ENCODE measurements around the gene SIGLEC5.

Gene SIGLEC5

DNA sequence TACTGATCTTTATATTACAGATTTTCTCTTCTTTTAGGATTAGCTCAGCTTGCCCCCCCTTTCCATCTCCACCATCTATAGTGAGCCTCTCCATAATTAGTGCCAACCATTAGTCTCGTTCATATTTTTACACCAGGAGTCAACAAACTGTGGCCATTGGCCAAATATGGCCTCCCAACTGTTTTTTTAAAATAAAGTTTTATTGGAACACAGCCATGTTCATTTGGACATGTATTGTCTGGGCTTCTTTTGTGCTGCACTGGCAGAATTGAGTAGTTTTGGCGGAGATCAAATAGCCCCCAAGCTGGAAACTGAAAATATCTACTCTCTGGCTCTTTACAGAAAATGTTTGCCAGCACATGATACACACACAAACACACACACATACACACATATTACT is 40.7 kb downstream of the SIGLEC5 start:
- H4K20me1 ChIP-seq (ENCODE audit: insufficient read depth, low read length), result no peaks in the 10 kb centered on the region
- no peak for TF ChIP-seq EZH2 (IDR thresholded peaks at IDR 0.05; ENCODE audit: borderline replicate concordance, low read depth, low read length, severe bottlenecking)
- TF ChIP-seq, protein P1, sequence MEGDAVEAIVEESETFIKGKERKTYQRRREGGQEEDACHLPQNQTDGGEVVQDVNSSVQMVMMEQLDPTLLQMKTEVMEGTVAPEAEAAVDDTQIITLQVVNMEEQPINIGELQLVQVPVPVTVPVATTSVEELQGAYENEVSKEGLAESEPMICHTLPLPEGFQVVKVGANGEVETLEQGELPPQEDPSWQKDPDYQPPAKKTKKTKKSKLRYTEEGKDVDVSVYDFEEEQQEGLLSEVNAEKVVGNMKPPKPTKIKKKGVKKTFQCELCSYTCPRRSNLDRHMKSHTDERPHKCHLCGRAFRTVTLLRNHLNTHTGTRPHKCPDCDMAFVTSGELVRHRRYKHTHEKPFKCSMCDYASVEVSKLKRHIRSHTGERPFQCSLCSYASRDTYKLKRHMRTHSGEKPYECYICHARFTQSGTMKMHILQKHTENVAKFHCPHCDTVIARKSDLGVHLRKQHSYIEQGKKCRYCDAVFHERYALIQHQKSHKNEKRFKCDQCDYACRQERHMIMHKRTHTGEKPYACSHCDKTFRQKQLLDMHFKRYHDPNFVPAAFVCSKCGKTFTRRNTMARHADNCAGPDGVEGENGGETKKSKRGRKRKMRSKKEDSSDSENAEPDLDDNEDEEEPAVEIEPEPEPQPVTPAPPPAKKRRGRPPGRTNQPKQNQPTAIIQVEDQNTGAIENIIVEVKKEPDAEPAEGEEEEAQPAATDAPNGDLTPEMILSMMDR (IDR thresholded peaks at IDR 0.05; ENCODE audit: borderline replicate concordance, extremely low read depth, low read length, poor library complexity, severe bottlenecking), result no peak
- H3K4me2 ChIP-seq (ENCODE audit: insufficient read depth, low read length), result no peak overlapping the region
- H3K9ac ChIP-seq (ENCODE audit: low read depth, low read length), result no peak overlapping the region
- no peak for DNase-seq
- no peaks in the 10 kb centered on the region for H3K79me2 ChIP-seq (ENCODE audit: insufficient read depth, low read length)
- H3K27me3 ChIP-seq (ENCODE audit: insufficient read depth, low read length, poor library complexity), result no peaks in the 10 kb centered on the region
- H3K9me3 ChIP-seq (ENCODE audit: insufficient read depth, low read length, severe bottlenecking), result peaks cover 6% of the 10 kb centered on the region
- ATAC-seq (ENCODE audit: insufficient read depth, low read depth), result no peak
- H3K4me1 ChIP-seq (ENCODE audit: insufficient read depth, low read length), result peaks cover 12% of the 10 kb centered on the region
- H2AFZ ChIP-seq (ENCODE audit: low read depth, low read length), result no peak overlapping the region
- peaks cover 41% of the 10 kb centered on the region for H3K36me3 ChIP-seq (ENCODE audit: insufficient read depth, low read length)
- H3K27ac ChIP-seq (ENCODE audit: low read length), result no peak overlapping the region
- no peak overlapping the region for H3K4me3 ChIP-seq (ENCODE audit: low read depth in 1 of 2, low read length in 2 of 2)

DNA sequence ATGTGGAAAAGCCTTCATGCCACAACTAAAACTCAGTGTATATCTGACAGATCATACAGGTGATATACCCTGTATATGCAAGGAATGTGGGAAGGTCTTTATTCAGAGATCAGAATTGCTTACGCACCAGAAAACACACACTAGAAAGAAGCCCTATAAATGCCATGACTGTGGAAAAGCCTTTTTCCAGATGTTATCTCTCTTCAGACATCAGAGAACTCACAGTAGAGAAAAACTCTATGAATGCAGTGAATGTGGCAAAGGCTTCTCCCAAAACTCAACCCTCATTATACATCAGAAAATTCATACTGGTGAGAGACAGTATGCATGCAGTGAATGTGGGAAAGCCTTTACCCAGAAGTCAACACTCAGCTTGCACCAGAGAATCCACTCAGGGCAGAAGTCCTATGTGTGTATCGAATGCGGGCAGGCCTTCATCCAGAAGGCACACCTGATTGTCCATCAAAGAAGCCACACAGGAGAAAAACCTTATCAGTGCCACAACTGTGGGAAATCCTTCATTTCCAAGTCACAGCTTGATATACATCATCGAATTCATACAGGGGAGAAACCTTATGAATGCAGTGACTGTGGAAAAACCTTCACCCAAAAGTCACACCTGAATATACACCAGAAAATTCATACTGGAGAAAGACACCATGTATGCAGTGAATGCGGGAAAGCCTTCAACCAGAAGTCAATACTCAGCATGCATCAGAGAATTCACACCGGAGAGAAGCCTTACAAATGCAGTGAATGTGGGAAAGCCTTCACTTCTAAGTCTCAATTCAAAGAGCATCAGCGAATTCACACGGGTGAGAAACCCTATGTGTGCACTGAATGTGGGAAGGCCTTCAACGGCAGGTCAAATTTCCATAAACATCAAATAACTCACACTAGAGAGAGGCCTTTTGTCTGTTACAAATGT is 42.7 kb downstream of the SIGLEC5 start:
- Histone ChIP-seq H3K36me3 (ENCODE audit: insufficient read depth, low read length) (peaks cover 60% of the 10 kb centered on the region), H3K4me1 (ENCODE audit: insufficient read depth, low read length) (no peaks in the 10 kb centered on the region), H3K79me2 (ENCODE audit: insufficient read depth, low read length) (no peaks in the 10 kb centered on the region), H3K9ac (ENCODE audit: low read depth, low read length) (no peak overlapping the region), H2AFZ (ENCODE audit: low read depth, low read length) (no peak overlapping the region), H3K27ac (ENCODE audit: low read length) (no peak overlapping the region), H3K4me2 (ENCODE audit: insufficient read depth, low read length) (no peak overlapping the region), H4K20me1 (ENCODE audit: insufficient read depth, low read length) (no peaks in the 10 kb centered on the region), H3K4me3 (ENCODE audit: low read depth in 1 of 2, low read length in 2 of 2) (no peak overlapping the region), H3K27me3 (ENCODE audit: insufficient read depth, low read length, poor library complexity) (no peaks in the 10 kb centered on the region), H3K9me3 (ENCODE audit: insufficient read depth, low read length, severe bottlenecking) (peaks cover 6% of the 10 kb centered on the region)
- no peak for DNase-seq
- TF ChIP-seq, protein P1 (IDR thresholded peaks at IDR 0.05; ENCODE audit: borderline replicate concordance, extremely low read depth, low read length, poor library complexity, severe bottlenecking), result no peak
- no peak for TF ChIP-seq EZH2 (IDR thresholded peaks at IDR 0.05; ENCODE audit: borderline replicate concordance, low read depth, low read length, severe bottlenecking)
- no peak for ATAC-seq (ENCODE audit: insufficient read depth, low read depth)

DNA sequence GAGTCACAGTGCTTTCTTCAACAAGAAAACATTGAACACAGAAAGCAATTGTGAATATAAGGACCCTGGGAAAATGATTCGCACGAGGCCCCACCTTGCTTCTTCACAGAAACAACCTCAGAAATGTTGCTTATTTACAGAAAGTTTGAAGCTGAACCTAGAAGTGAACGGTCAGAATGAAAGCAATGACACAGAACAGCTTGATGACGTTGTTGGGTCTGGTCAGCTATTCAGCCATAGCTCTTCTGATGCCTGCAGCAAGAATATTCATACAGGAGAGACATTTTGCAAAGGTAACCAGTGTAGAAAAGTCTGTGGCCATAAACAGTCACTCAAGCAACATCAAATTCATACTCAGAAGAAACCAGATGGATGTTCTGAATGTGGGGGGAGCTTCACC is 43.4 kb downstream of the SIGLEC5 start:
- DNase-seq, result no peak
- Histone ChIP-seq H3K9me3 (ENCODE audit: insufficient read depth, low read length, severe bottlenecking) (peaks cover 6% of the 10 kb centered on the region), H3K27ac (ENCODE audit: low read length) (no peak overlapping the region), H2AFZ (ENCODE audit: low read depth, low read length) (no peak overlapping the region), H4K20me1 (ENCODE audit: insufficient read depth, low read length) (no peaks in the 10 kb centered on the region), H3K4me2 (ENCODE audit: insufficient read depth, low read length) (no peak overlapping the region), H3K36me3 (ENCODE audit: insufficient read depth, low read length) (peaks cover 67% of the 10 kb centered on the region), H3K9ac (ENCODE audit: low read depth, low read length) (no peak overlapping the region), H3K27me3 (ENCODE audit: insufficient read depth, low read length, poor library complexity) (no peaks in the 10 kb centered on the region), H3K4me3 (ENCODE audit: low read depth in 1 of 2, low read length in 2 of 2) (no peak overlapping the region), H3K4me1 (ENCODE audit: insufficient read depth, low read length) (no peaks in the 10 kb centered on the region), H3K79me2 (ENCODE audit: insufficient read depth, low read length) (no peaks in the 10 kb centered on the region)
- TF ChIP-seq EZH2 (IDR thresholded peaks at IDR 0.05; ENCODE audit: borderline replicate concordance, low read depth, low read length, severe bottlenecking), result no peak
- TF ChIP-seq, protein P1 (IDR thresholded peaks at IDR 0.05; ENCODE audit: borderline replicate concordance, extremely low read depth, low read length, poor library complexity, severe bottlenecking), result no peak
- ATAC-seq (ENCODE audit: insufficient read depth, low read depth), result no peak
